AG09319 (cell line): Measurements from ENCODE around the gene UBQLN1.

Experiments
- DNase-seq: peaks from one replicate; pipeline ENCODE4 v3.0.0-alpha.2; 2010; ENCODE audit warnings: low read depth; ENCODE audit errors: extremely low read depth
- CTCF ChIP-seq: IDR thresholded peaks from 2 replicates; pipeline ENCODE4 v1.5.1; 2011; ENCODE audit warnings: low read depth, mild to moderate bottlenecking, inconsistent platforms, low read length, moderate library complexity

Gene UBQLN1

GRCh38 chr9:83722726-83723495 is 15.2 kb upstream of the UBQLN1 start:
- DNase-seq, result no peak
- TF ChIP-seq CTCF, result no peak

GRCh38 chr9:83721509-83721908 is 13.8 kb upstream of the UBQLN1 start:
- no peak for DNase-seq
- no peak for TF ChIP-seq CTCF

- TF ChIP-seq CTCF, result no peak
- DNase-seq, result no peak
These were observed 8.0 kb upstream of the UBQLN1 start for GRCh38 chr9:83715794-83716193.

GRCh38 chr9:83715221-83715620 is 7.5 kb upstream of the UBQLN1 start:
- DNase-seq, result no peak

GRCh38 chr9:83714329-83714728 is 6.6 kb upstream of the UBQLN1 start:
- TF ChIP-seq CTCF, result peak; percentile 18
- no peak for DNase-seq

More at GRCh38 chr9:83715221-83715620, 7.5 kb upstream of the UBQLN1 start:
- TF ChIP-seq CTCF, result no peak

GRCh38 chr9:83708515-83709158 is 879 bp upstream of the UBQLN1 start:
- peak; percentile 8 for DNase-seq
- peak; percentile 5 for TF ChIP-seq CTCF

- no peak for DNase-seq
- TF ChIP-seq CTCF, result no peak
These were observed 315 bp downstream of the UBQLN1 start for GRCh38 chr9:83707518-83707767.
